SK-N-SH (cell line): ENCODE measurements around the gene BAK1.

Source experiments
- CTCF ChIP-seq: fragments of 200-600 bp; sonication (generic); IDR thresholded peaks from 2 replicates; pipeline ENCODE4 v1.6.1; 2017; ENCODE audit warnings: antibody characterized with exemption, mild to moderate bottlenecking, moderate library complexity
- EP300 ChIP-seq, 2 experiments: IDR thresholded peaks; 2 replicates each; pipeline versions ENCODE4 v1.4.0 to v1.6.1; 2012; ENCODE audit warnings: borderline replicate concordance in 1 of 2, low read depth in 1 of 2, low read length in 1 of 2
- GATA2 ChIP-seq: sonication (generic); formaldehyde crosslinking; IDR thresholded peaks from 2 replicates; pipeline ENCODE4 v1.5.0; 2020; ENCODE audit warnings: mild to moderate bottlenecking, missing genetic modification reagents
- IRF3 ChIP-seq: fragments of 150-350 bp; IDR thresholded peaks from 2 replicates; pipeline ENCODE4 v1.6.1; 2016; ENCODE audit warnings: mild to moderate bottlenecking, low read depth, low read length
- MAX ChIP-seq: IDR thresholded peaks from 2 replicates; pipeline ENCODE4 v1.4.0; 2012; ENCODE audit warnings: low read depth
- RAD21 ChIP-seq: IDR thresholded peaks from 2 replicates; pipeline ENCODE4 v1.6.1; 2012; ENCODE audit warnings: mild to moderate bottlenecking, low read length
- REST ChIP-seq: IDR thresholded peaks from 2 replicates; pipeline ENCODE4 v1.6.1; 2012; ENCODE audit warnings: mild to moderate bottlenecking, low read depth, low read length, moderate library complexity

GRCh38 chr6:33620158-33620855, 40.2 kb upstream of the BAK1 start:
- TF ChIP-seq CTCF: 0 out of 2 replicates have a peak, but pooled peaks have one; percentile 15
- no peak for TF ChIP-seq EP300 (IDR thresholded peaks at IDR 0.05; ENCODE audit: borderline replicate concordance in 1 of 2, low read depth in 1 of 2, low read length in 1 of 2)
- TF ChIP-seq MAX: no peak
- TF ChIP-seq IRF3: no peak
- no peak for TF ChIP-seq RAD21
- TF ChIP-seq REST: no peak
- no peak for TF ChIP-seq GATA2 (CRISPR knock-in tag)
